ENCODE results near the gene UXS1.

DNA sequence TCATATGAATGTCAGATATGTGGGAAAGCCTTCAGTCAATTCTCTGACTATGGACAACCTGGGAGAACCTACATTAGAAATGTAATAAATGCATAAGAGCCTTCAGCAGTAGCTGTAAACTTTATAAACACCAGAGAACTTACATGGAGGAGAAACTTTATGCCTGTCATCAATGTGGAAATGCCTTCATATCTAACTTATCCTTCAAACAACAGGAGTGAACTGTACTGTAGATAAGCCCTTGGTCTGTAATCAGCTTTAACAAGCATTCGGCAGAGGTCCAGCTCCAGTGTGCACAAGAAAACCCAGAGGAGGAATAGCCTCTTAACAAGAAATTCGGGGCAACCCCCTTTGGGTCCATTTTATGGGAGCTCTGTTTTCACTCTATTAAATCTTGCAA is 14.8 kb upstream of the UXS1 start:
- TF ChIP-seq CTCF (IDR thresholded peaks at IDR 0.05; ENCODE audit: low read depth, low read length): no peak
- no peak for TF ChIP-seq EZH2phosphoT487 (IDR thresholded peaks at IDR 0.05; ENCODE audit: low read depth)
